ENCODE results near the gene SEC24C. TPM values are rescaled to one million over a fixed set of nuclear protein-coding genes. Genes with fewer than 3 reads are reported as not detected.

The SEC24C gene
- total RNA-seq, 2 experiments from 2014 or later, result 52.0 to 54.2 TPM

GRCh38 chr10:73818402-73818801 is 74.2 kb downstream of the SEC24C start:
- H3K27ac ChIP-seq (ENCODE audit: low read depth in 1 of 2, low read length in 2 of 2), result no peak overlapping the region
- no peak for DNase-seq
- no peaks in the 10 kb centered on the region for H3K4me1 ChIP-seq (ENCODE audit: insufficient read depth, low read length)

GRCh38 chr10:73819081-73819480 is 74.9 kb downstream of the SEC24C start:
- Histone ChIP-seq H3K4me1 (ENCODE audit: insufficient read depth, low read length) (no peaks in the 10 kb centered on the region), H3K36me3 (ENCODE audit: insufficient read depth, low read length) (peaks cover 79% of the 10 kb centered on the region), H3K4me3 (ENCODE audit: low read length) (no peak overlapping the region), H3K27ac (ENCODE audit: low read depth in 1 of 2, low read length in 2 of 2) (no peak overlapping the region), H3K9me3 (ENCODE audit: control insufficient read depth in 1 of 2, insufficient read depth in 1 of 2, low read length in 2 of 2) (no peaks in the 10 kb centered on the region), H3K27me3 (ENCODE audit: control insufficient read depth in 1 of 2, insufficient read depth in 2 of 2, low read length in 2 of 2) (no peaks in the 10 kb centered on the region)
- H3K36me3 Mint-ChIP-seq (ENCODE audit: low read depth), result peaks cover 74% of the 10 kb centered on the region
- H3K4me3 Mint-ChIP-seq, result no peak overlapping the region
- no peaks in the 10 kb centered on the region for H3K4me1 Mint-ChIP-seq (ENCODE audit: low read depth)
- ChIA-PET CTCF (interaction anchor here (1.4 kb wide), 1 partner anchor 61 kb away, joined by 3 read pairs; no protein-coding TSS in a partner anchor), POLR2A (no interaction called here)
- no peak for TF ChIP-seq CTCF (IDR thresholded peaks at IDR 0.05)
- H3K9me3 Mint-ChIP-seq, result no peaks in the 10 kb centered on the region
- intact Hi-C loops (cut with DNase I, micrococcal nuclease), result loop anchor here in 1 of 2 experiments (10.0 kb wide), 1 partner anchor 324 kb away; the partner anchor contains the start of gene PPP3CB
- no peaks in the 10 kb centered on the region for H3K27me3 Mint-ChIP-seq
- no peak for ATAC-seq (ENCODE audit: poor library complexity)
- no peak for DNase-seq
- H3K27ac Mint-ChIP-seq, result no peak overlapping the region

More at GRCh38 chr10:73818402-73818801, 74.2 kb downstream of the SEC24C start:
- Mint-ChIP-seq H3K36me3 (ENCODE audit: low read depth) (peaks cover 73% of the 10 kb centered on the region), H3K27me3 (no peaks in the 10 kb centered on the region), H3K9me3 (no peaks in the 10 kb centered on the region), H3K27ac (no peak overlapping the region), H3K4me3 (no peak overlapping the region), H3K4me1 (ENCODE audit: low read depth) (peaks cover 4% of the 10 kb centered on the region)
- H3K9me3 ChIP-seq (ENCODE audit: control insufficient read depth in 1 of 2, insufficient read depth in 1 of 2, low read length in 2 of 2), result no peaks in the 10 kb centered on the region
- peaks cover 78% of the 10 kb centered on the region for H3K36me3 ChIP-seq (ENCODE audit: insufficient read depth, low read length)
- no peaks in the 10 kb centered on the region for H3K27me3 ChIP-seq (ENCODE audit: control insufficient read depth in 1 of 2, insufficient read depth in 2 of 2, low read length in 2 of 2)
- intact Hi-C loops (cut with DNase I, micrococcal nuclease), result loop anchor here in 1 of 2 experiments (10.0 kb wide), 1 partner anchor 324 kb away; the partner anchor contains the start of gene PPP3CB
- ATAC-seq (ENCODE audit: poor library complexity), result no peak
- H3K4me3 ChIP-seq (ENCODE audit: low read length), result no peak overlapping the region
- POLR2A ChIA-PET, result interaction anchor here (0.9 kb wide), 1 partner anchor 46 kb away, joined by 3 read pairs; no protein-coding TSS in a partner anchor
- TF ChIP-seq CTCF (IDR thresholded peaks at IDR 0.05), result no peak
- CTCF ChIA-PET, result interaction anchor here (1.4 kb wide), 1 partner anchor 61 kb away, joined by 3 read pairs; no protein-coding TSS in a partner anchor

GRCh38 chr10:73819513-73820093 is 75.4 kb downstream of the SEC24C start:
- TF ChIP-seq CTCF (IDR thresholded peaks at IDR 0.05), result no peak
- Histone ChIP-seq H3K4me1 (ENCODE audit: insufficient read depth, low read length) (no peaks in the 10 kb centered on the region), H3K9me3 (ENCODE audit: control insufficient read depth in 1 of 2, insufficient read depth in 1 of 2, low read length in 2 of 2) (no peaks in the 10 kb centered on the region), H3K36me3 (ENCODE audit: insufficient read depth, low read length) (peaks cover 80% of the 10 kb centered on the region), H3K27me3 (ENCODE audit: control insufficient read depth in 1 of 2, insufficient read depth in 2 of 2, low read length in 2 of 2) (no peaks in the 10 kb centered on the region), H3K27ac (ENCODE audit: low read depth in 1 of 2, low read length in 2 of 2) (no peak overlapping the region), H3K4me3 (ENCODE audit: low read length) (no peak overlapping the region)
- POLR2A ChIA-PET, result no interaction called here
- ATAC-seq (ENCODE audit: poor library complexity) (no peak), DNase-seq (no peak)
- H3K9me3 Mint-ChIP-seq, result no peaks in the 10 kb centered on the region
- H3K36me3 Mint-ChIP-seq (ENCODE audit: low read depth), result peaks cover 76% of the 10 kb centered on the region
- CTCF ChIA-PET, result interaction anchor here (1.4 kb wide), 1 partner anchor 60 kb away, joined by 3 read pairs; no protein-coding TSS in a partner anchor
- H3K27ac Mint-ChIP-seq, result peak overlapping the region; percentile 53
- H3K4me1 Mint-ChIP-seq (ENCODE audit: low read depth), result no peaks in the 10 kb centered on the region
- no peaks in the 10 kb centered on the region for H3K27me3 Mint-ChIP-seq
- H3K4me3 Mint-ChIP-seq, result no peak overlapping the region
- intact Hi-C loops (cut with DNase I, micrococcal nuclease), result loop anchor here in 1 of 2 experiments (10.0 kb wide), 1 partner anchor 325 kb away; the partner anchor contains the start of gene PPP3CB

Other genes with a start within 250 kb of the SEC24C start
- 10 to 100 TPM; 20.2 to 20.3 TPM for gene PPP3CB, start 248.3 kb upstream of the SEC24C start, total RNA-seq
- gene USP54, start 153.0 kb upstream of the SEC24C start, total RNA-seq, result 1 to 10 TPM; 2.7 to 3.2 TPM
- not detected for gene MYOZ1, start 102.9 kb upstream of the SEC24C start, total RNA-seq
- not detected for gene SYNPO2L, start 88.3 kb upstream of the SEC24C start, total RNA-seq
- gene AGAP5, start 46.3 kb upstream of the SEC24C start, total RNA-seq, result 1 to 10 TPM; 4.9 to 5.1 TPM
- gene CHCHD1, start 37.7 kb downstream of the SEC24C start, total RNA-seq, result 1 to 10 TPM; 6.3 to 6.8 TPM
- 10 to 100 TPM; 66.4 to 70.7 TPM for gene ZSWIM8, start 41.2 kb downstream of the SEC24C start, total RNA-seq
- 100 to 1,000 TPM; 121 to 135 TPM for gene NDST2, start 67.2 kb downstream of the SEC24C start, total RNA-seq
- gene CAMK2G, start 130.2 kb downstream of the SEC24C start, total RNA-seq, result 10 to 100 TPM; 34.4 to 38.4 TPM
- not detected for gene PLAU, start 166.8 kb downstream of the SEC24C start, total RNA-seq